ENCODE data around the gene ABCD2.
"Not testable (repeated sequence)": the region's sequence is repeated elsewhere in the genome, so short reads cannot be mapped to it uniquely, and the experiment has no call there.

Gene ABCD2

GRCh38 chr12:39553476-39553875 is 66.1 kb downstream of the ABCD2 start:
- H3K36me3 ChIP-seq (ENCODE audit: control insufficient read depth in 2 of 2, insufficient read depth in 1 of 2, low read length in 2 of 2): no peaks in the 10 kb centered on the region
- H3K9me3 ChIP-seq (ENCODE audit: control insufficient read depth, insufficient read depth, low read depth, low read length): no peaks in the 10 kb centered on the region
- no peak overlapping the region for H3K27ac ChIP-seq (ENCODE audit: extremely low read depth, low read depth, low read length)
- CTCF ChIA-PET: no interaction called here
- POLR2A ChIA-PET: no interaction called here
- H3K4me3 ChIP-seq (ENCODE audit: low read depth, low read length): no peak overlapping the region
- no peak for TF ChIP-seq ZFP3 (tag by site-specific recombination; IDR thresholded peaks at IDR 0.05; ENCODE audit: low read depth)
- no peak for TF ChIP-seq ZNF596 (tag by site-specific recombination; IDR thresholded peaks at IDR 0.05)
- TF ChIP-seq ZSCAN16 (tag by site-specific recombination; IDR thresholded peaks at IDR 0.05): no peak
- no peak for TF ChIP-seq KLF1 (tag by site-specific recombination; IDR thresholded peaks at IDR 0.05)
- no peak for TF ChIP-seq ZNF692 (tag by site-specific recombination; IDR thresholded peaks at IDR 0.05)
- no peak for TF ChIP-seq WT1 (tag by site-specific recombination; IDR thresholded peaks at IDR 0.05)
- no peak for TF ChIP-seq GLIS1 (tag by site-specific recombination; IDR thresholded peaks at IDR 0.05)
- no peak for TF ChIP-seq ZNF248 (tag by site-specific recombination; IDR thresholded peaks at IDR 0.05)
- no peak for TF ChIP-seq ZNF416 (tag by site-specific recombination; IDR thresholded peaks at IDR 0.05)
- no peak for TF ChIP-seq KLF8 (tag by site-specific recombination; IDR thresholded peaks at IDR 0.05)
- TF ChIP-seq BCL11B (tag by site-specific recombination; IDR thresholded peaks at IDR 0.05; ENCODE audit: low read depth): no peak
- no peak for TF ChIP-seq ZBTB6 (tag by site-specific recombination; IDR thresholded peaks at IDR 0.05)
- TF ChIP-seq ZNF580 (tag by site-specific recombination; IDR thresholded peaks at IDR 0.05): no peak
- TF ChIP-seq INSM2 (tag by site-specific recombination; IDR thresholded peaks at IDR 0.05): no peak
- no peak for TF ChIP-seq BCL6B (tag by site-specific recombination; IDR thresholded peaks at IDR 0.05)
- TF ChIP-seq ZNF221 (tag by site-specific recombination; IDR thresholded peaks at IDR 0.05; ENCODE audit: borderline replicate concordance): no peak
- TF ChIP-seq ZNF561 (tag by site-specific recombination; IDR thresholded peaks at IDR 0.05; ENCODE audit: borderline replicate concordance): no peak
- no peaks in the 10 kb centered on the region for H3K4me1 ChIP-seq (ENCODE audit: control insufficient read depth, insufficient read depth, low read length)

- H3K27ac ChIP-seq (ENCODE audit: extremely low read depth, low read depth, low read length): not testable (repeated sequence)
Observed at GRCh38 chr12:39544211-39544610, 75.4 kb downstream of the ABCD2 start.

GRCh38 chr12:39541471-39541870 is 78.1 kb downstream of the ABCD2 start:
- no peak for TF ChIP-seq HOXC10 (CRISPR knock-in tag; IDR thresholded peaks at IDR 0.05)
- no peak for TF ChIP-seq ZNF366 (tag by site-specific recombination; conservative IDR thresholded peaks at IDR 0.05)
- TF ChIP-seq ZBTB44 (tag by site-specific recombination; IDR thresholded peaks at IDR 0.05): no peak
- no peak for TF ChIP-seq ZBTB26 (tag by site-specific recombination; optimal IDR thresholded peaks at IDR 0.05)
- TF ChIP-seq ZNF555 (tag by site-specific recombination; conservative IDR thresholded peaks at IDR 0.05): no peak
- CTCF ChIA-PET: interaction anchor here (0.7 kb wide), 1 partner anchor 66 kb away, joined by 3 read pairs; no protein-coding TSS in a partner anchor

More at GRCh38 chr12:39544211-39544610, 75.4 kb downstream of the ABCD2 start:
- POLR2A ChIA-PET; H3K36me3 ChIP-seq (ENCODE audit: control insufficient read depth in 2 of 2, insufficient read depth in 1 of 2, low read length in 2 of 2); CTCF ChIA-PET; H3K9me3 ChIP-seq (ENCODE audit: control insufficient read depth, insufficient read depth, low read depth, low read length); H3K4me3 ChIP-seq (ENCODE audit: low read depth, low read length); H3K4me1 ChIP-seq (ENCODE audit: control insufficient read depth, insufficient read depth, low read length): not testable (repeated sequence)

More at GRCh38 chr12:39541471-39541870, 78.1 kb downstream of the ABCD2 start:
- Histone ChIP-seq H3K4me3 (ENCODE audit: low read depth, low read length) (no peak overlapping the region), H3K4me1 (ENCODE audit: control insufficient read depth, insufficient read depth, low read length) (no peaks in the 10 kb centered on the region), H3K36me3 (ENCODE audit: control insufficient read depth in 2 of 2, insufficient read depth in 1 of 2, low read length in 2 of 2) (no peaks in the 10 kb centered on the region), H3K9me3 (ENCODE audit: control insufficient read depth, insufficient read depth, low read depth, low read length) (no peaks in the 10 kb centered on the region), H3K27ac (ENCODE audit: extremely low read depth, low read depth, low read length) (no peak overlapping the region)
- POLR2A ChIA-PET: no interaction called here
